Neural crest cell (in vitro differentiated cells): Measurements from ENCODE around the gene UBR4. TPM values are rescaled to one million over a fixed set of nuclear protein-coding genes. Genes with fewer than 3 reads are reported as not detected.
"Not testable (repeated sequence)": the region's sequence is repeated elsewhere in the genome, so short reads cannot be mapped to it uniquely, and the experiment has no call there.

Experiments
- DNase-seq: peaks from one replicate; pipeline ENCODE4 v3.0.0; 2021; ENCODE audit warnings: low read depth, mixed read lengths, low spot score
- H3K27ac Mint-ChIP-seq: one replicate; pipeline ENCODE4 v1.8.0; 2021; ENCODE audit warnings: mild to moderate bottlenecking, mixed read lengths; ENCODE audit not compliant: unreplicated experiment
- H3K27me3 Mint-ChIP-seq: 2 replicates; pipeline ENCODE4 v1.8.0; 2021; ENCODE audit warnings: low read depth, mild to moderate bottlenecking, mixed read lengths
- H3K36me3 Mint-ChIP-seq: 2 replicates; pipeline ENCODE4 v1.8.0; 2021; ENCODE audit warnings: low read depth, mild to moderate bottlenecking, mixed read lengths
- H3K4me1 Mint-ChIP-seq: 2 replicates; pipeline ENCODE4 v1.8.0; 2021; ENCODE audit warnings: mixed read lengths
- H3K4me3 Mint-ChIP-seq: one replicate; pipeline ENCODE4 v1.8.0; 2021; ENCODE audit warnings: mild to moderate bottlenecking, mixed read lengths
- H3K9me3 Mint-ChIP-seq: 2 replicates; pipeline ENCODE4 v1.8.0; 2021; ENCODE audit warnings: mixed read lengths
- total RNA-seq: library from RNA; stranded (reverse); gene quantifications from 2 replicates; pipeline ENCODE4 v1.2.1, GENCODE V29; 2021
- TF ChIP-seq, protein P1 (sequence below): fragments of 200-600 bp; sonication (generic); conservative IDR thresholded peaks from 2 replicates; pipeline ENCODE4 v1.5.0; 2021; ENCODE audit warnings: antibody characterized with exemption, mild to moderate bottlenecking

Gene UBR4
- total RNA-seq, 1 donor from 2014 or later = 114 TPM

DNA sequence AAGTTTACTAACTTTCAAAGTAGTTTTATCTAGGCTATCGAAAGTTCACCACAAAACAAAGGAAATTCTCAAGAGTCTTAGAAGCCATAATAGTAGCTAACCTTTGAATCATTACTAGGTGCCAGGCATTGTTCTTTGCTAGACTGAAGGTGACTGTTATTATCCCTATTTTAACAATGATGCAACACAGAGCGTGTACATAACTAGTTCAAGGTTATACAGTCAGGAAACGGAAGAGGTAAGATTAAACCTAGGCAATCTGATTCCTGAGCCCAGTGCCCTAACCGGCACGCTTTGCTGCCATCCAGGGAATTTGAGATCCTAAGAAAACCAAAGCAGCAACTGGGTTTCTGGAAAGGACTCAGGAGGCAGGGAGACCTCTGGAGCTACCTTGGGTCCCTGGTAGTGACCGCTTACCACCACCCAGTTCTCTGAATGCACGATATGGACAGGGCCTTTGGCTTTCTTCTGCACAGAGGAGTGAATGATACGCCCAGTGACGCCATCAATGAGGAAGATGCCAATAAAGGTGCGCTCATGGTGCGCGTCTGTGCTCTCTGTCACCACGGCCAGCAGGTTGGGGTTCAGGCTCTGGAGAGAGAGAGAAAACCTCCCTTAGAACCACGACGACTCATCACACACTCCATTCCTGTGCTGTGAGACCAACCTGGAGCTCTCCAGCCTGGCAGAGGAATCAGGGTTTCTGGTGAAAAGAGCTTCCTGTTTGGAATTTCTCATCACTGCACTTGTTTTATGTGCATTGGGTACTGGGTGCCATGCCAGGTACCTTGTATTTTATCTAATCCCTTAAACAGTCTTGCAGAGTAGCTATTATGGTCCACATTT, 13.1 kb upstream of the UBR4 start:
- no peak for DNase-seq
- no peak overlapping the region for H3K4me3 Mint-ChIP-seq
- TF ChIP-seq, protein P1, sequence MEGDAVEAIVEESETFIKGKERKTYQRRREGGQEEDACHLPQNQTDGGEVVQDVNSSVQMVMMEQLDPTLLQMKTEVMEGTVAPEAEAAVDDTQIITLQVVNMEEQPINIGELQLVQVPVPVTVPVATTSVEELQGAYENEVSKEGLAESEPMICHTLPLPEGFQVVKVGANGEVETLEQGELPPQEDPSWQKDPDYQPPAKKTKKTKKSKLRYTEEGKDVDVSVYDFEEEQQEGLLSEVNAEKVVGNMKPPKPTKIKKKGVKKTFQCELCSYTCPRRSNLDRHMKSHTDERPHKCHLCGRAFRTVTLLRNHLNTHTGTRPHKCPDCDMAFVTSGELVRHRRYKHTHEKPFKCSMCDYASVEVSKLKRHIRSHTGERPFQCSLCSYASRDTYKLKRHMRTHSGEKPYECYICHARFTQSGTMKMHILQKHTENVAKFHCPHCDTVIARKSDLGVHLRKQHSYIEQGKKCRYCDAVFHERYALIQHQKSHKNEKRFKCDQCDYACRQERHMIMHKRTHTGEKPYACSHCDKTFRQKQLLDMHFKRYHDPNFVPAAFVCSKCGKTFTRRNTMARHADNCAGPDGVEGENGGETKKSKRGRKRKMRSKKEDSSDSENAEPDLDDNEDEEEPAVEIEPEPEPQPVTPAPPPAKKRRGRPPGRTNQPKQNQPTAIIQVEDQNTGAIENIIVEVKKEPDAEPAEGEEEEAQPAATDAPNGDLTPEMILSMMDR = no peak
- no peaks in the 10 kb centered on the region for H3K9me3 Mint-ChIP-seq
- H3K4me1 Mint-ChIP-seq = no peaks in the 10 kb centered on the region
- peaks cover 18% of the 10 kb centered on the region for H3K36me3 Mint-ChIP-seq
- H3K27me3 Mint-ChIP-seq = no peaks in the 10 kb centered on the region
- H3K27ac Mint-ChIP-seq = no peak overlapping the region

DNA sequence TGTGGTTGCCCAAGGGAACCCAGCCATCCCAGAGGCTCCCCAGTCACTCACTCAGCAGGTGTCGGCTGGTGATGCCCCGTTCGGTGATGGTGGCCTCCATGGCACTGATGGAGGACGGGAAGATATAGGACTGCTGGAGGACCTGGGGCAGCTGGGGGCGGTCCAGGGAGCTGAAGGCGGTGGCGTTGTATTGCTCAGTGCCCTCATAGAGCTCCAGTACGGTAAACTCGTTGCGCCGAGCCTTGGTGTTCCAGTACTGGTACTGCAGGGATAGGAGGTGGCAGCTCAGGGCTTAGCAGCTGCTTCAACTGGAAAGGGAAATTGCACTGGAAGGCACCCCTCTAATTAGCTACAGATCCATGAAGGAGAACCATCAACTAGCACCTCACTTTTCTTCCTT, 12.5 kb upstream of the UBR4 start:
- TF ChIP-seq, protein P1 = no peak
- Mint-ChIP-seq H3K27me3 (no peaks in the 10 kb centered on the region), H3K9me3 (no peaks in the 10 kb centered on the region), H3K4me1 (no peaks in the 10 kb centered on the region), H3K4me3 (no peak overlapping the region), H3K36me3 (peaks cover 22% of the 10 kb centered on the region), H3K27ac (no peak overlapping the region)
- DNase-seq = no peak

GRCh38 chr1:19220991-19221390, 10.9 kb upstream of the UBR4 start:
- TF ChIP-seq, protein P1 = no peak
- Mint-ChIP-seq H3K36me3 (peaks cover 20% of the 10 kb centered on the region), H3K27ac (no peak overlapping the region), H3K4me3 (no peak overlapping the region), H3K27me3 (no peaks in the 10 kb centered on the region), H3K4me1 (no peaks in the 10 kb centered on the region), H3K9me3 (no peaks in the 10 kb centered on the region)
- no peak for DNase-seq

DNA sequence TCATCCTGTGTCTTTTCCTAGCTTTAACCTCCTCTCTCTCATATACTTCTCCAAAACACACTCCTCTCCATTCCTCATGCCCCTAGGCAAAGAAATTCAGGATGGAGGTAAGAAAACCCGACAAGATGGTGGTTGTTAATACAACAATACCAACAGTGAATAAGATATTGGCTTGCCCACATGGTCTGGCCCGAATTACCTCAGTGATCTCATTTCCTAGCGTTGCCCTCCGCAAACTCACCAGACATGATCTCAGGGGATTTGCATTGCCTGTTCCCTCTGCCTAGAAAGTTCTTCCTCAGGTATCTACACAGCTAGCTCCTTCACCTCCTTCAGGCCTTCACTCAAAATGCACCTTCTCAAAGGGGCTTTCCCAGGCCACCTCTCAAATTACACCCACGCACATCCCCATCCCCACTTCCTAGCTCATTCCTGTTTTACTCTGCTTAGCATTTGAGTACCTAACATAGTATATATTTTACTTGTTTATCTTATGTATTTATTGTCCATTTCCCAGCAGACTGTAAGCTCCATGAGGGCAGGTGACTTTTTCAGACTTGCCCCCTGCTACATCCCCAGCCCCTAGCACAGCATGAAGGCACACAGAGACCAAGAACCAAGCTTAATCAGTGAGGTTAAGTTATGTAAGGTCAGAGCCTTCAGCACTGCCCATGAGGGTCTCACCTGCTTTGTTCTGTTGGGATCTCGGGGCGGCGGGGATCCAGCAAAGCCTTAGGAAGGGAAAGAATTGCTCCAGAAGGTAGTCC, 10.2 kb upstream of the UBR4 start:
- Mint-ChIP-seq H3K4me3 (no peak overlapping the region), H3K27ac (no peak overlapping the region), H3K9me3 (no peaks in the 10 kb centered on the region), H3K27me3 (no peaks in the 10 kb centered on the region), H3K36me3 (peaks cover 16% of the 10 kb centered on the region), H3K4me1 (no peaks in the 10 kb centered on the region)
- TF ChIP-seq, protein P1 = no peak
- no peak for DNase-seq

- no peaks in the 10 kb centered on the region for H3K27me3 Mint-ChIP-seq
- H3K9me3 Mint-ChIP-seq = no peaks in the 10 kb centered on the region
- TF ChIP-seq, protein P1 = no peak
- DNase-seq = no peak
- H3K4me1 Mint-ChIP-seq = no peaks in the 10 kb centered on the region
- H3K36me3 Mint-ChIP-seq = peaks cover 16% of the 10 kb centered on the region
- no peak overlapping the region for H3K4me3 Mint-ChIP-seq
- H3K27ac Mint-ChIP-seq = no peak overlapping the region
Observed at GRCh38 chr1:19219451-19219850, 9.4 kb upstream of the UBR4 start.

DNA sequence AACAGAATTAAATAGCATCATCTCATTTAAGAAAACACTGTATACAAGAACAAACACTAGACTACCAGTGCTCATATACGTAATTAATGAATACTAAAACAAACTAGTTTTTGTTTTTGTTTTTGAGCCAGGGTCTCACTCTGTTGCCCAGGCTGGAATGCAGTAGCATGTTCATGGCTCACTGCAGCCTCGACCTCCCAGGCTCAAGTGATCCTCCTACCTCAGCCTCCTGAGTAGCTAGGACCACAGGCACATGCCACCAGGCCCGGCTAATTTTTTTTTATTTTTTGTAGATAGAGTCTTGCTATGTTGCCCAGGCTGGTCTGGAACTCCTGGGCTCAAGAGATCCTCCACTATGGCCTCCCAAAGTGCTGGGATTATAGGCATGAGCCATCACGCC, 6.5 kb upstream of the UBR4 start:
- H3K36me3 Mint-ChIP-seq = peaks cover 10% of the 10 kb centered on the region
- H3K27ac Mint-ChIP-seq, H3K9me3 Mint-ChIP-seq, H3K27me3 Mint-ChIP-seq, H3K4me3 Mint-ChIP-seq, DNase-seq: not testable (repeated sequence)
- peaks cover 12% of the 10 kb centered on the region for H3K4me1 Mint-ChIP-seq
